Astrocyte of the spinal cord (primary cell): ENCODE results near the gene KY.
"Not testable (repeated sequence)": the region's sequence is repeated elsewhere in the genome, so short reads cannot be mapped to it uniquely, and the experiment has no call there.

ENCODE experiments used
- DNase-seq: peaks from one replicate; pipeline ENCODE4 v3.0.0; 2011; ENCODE audit warnings: low read depth, low spot score
- H3K4me3 ChIP-seq: 2 replicates; pipeline ENCODE4 v1.5.1; 2011; ENCODE audit warnings: low read depth, mild to moderate bottlenecking, low read length, moderate library complexity
- in situ Hi-C: cut with HindIII; loops from 2 replicates; pipeline ENCODE4 v1.10.0; 2017; ENCODE audit warnings: low sequenced_read_pairs
- TF ChIP-seq, protein P1 (sequence below): IDR thresholded peaks from 2 replicates; pipeline ENCODE4 v1.5.1; 2012; ENCODE audit warnings: low read depth, mild to moderate bottlenecking, low read length, inconsistent platforms

KY gene

GRCh38 chr3:134579141-134579665 is 71.6 kb downstream of the KY start:
- no peak for DNase-seq
- TF ChIP-seq, protein P1, sequence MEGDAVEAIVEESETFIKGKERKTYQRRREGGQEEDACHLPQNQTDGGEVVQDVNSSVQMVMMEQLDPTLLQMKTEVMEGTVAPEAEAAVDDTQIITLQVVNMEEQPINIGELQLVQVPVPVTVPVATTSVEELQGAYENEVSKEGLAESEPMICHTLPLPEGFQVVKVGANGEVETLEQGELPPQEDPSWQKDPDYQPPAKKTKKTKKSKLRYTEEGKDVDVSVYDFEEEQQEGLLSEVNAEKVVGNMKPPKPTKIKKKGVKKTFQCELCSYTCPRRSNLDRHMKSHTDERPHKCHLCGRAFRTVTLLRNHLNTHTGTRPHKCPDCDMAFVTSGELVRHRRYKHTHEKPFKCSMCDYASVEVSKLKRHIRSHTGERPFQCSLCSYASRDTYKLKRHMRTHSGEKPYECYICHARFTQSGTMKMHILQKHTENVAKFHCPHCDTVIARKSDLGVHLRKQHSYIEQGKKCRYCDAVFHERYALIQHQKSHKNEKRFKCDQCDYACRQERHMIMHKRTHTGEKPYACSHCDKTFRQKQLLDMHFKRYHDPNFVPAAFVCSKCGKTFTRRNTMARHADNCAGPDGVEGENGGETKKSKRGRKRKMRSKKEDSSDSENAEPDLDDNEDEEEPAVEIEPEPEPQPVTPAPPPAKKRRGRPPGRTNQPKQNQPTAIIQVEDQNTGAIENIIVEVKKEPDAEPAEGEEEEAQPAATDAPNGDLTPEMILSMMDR = no peak
- no peak overlapping the region for H3K4me3 ChIP-seq
- in situ Hi-C loops = no loop called here

- no peak for DNase-seq
- H3K4me3 ChIP-seq = no peak overlapping the region
- TF ChIP-seq, protein P1 = no peak
- in situ Hi-C loops = no loop called here
These were observed 74.0 kb downstream of the KY start for GRCh38 chr3:134576831-134577230.

DNA sequence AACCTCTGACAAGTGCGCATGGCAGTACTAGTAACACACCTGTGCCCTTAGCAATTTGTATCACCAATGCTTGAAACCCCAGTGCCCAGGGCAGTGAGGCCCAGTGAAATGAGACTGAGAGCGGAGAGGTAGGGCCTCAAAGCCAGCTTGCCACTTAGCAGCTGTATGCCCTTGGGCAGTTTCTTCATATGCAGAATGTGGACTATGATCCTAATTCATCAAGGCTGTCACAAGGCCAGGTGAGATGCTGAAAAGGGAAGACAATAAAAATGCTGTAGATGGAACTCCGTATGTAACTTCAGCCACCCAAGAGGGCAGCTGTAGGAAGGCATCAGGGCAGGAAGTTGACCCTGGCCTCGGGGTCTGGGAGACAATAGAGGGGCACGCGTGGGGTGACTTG is 74.4 kb downstream of the KY start:
- DNase-seq = no peak
- H3K4me3 ChIP-seq = no peak overlapping the region
- in situ Hi-C loops = no loop called here
- TF ChIP-seq, protein P1 = no peak

DNA sequence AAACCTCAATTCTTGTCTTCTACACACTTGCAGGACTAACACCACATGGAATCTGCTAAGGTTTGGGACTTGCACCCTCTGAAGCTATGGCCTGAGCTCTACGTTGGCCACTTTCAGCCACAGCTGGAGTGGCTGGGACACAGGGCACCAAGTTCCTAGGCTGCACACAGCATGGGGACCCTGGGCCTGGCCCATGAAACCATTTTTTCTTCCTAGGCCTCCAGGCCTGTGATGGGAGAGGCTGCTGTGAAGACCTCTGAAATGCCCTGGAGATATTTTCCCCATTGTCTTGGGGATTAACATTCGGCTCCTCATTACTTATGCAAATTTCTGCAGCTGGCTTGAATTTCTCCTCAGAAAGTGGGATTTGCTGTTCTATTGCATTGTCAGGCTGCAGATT is 80.9 kb downstream of the KY start:
- H3K4me3 ChIP-seq, in situ Hi-C loops, DNase-seq: not testable (repeated sequence)

- TF ChIP-seq, protein P1 = no peak
- DNase-seq = no peak
- in situ Hi-C loops = no loop called here
These were observed 82.0 kb downstream of the KY start for GRCh38 chr3:134568790-134569189.

GRCh38 chr3:134567605-134568004 is 83.2 kb downstream of the KY start:
- H3K4me3 ChIP-seq = no peak overlapping the region
- TF ChIP-seq, protein P1 = no peak
- DNase-seq = no peak
- in situ Hi-C loops = no loop called here

More at GRCh38 chr3:134568790-134569189, 82.0 kb downstream of the KY start:
- H3K4me3 ChIP-seq = no peak overlapping the region

DNA sequence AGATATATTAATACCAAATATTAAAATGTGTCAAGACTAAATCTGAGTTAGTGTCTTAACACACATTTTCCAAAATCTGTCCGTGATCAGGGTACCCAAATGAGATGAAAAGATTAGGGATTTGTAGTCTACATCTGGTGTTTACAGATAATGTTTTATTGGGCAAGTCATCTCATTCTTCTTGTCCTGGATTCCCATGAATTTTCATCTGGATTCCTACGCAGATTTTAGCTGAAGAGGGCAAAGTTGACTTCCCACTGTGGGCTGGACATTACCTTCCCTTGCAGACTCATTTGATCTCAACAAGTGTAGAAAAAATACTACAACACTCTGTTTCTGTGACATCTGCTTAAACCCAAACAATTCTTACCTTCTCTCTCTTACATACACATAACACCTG is 85.8 kb downstream of the KY start:
- TF ChIP-seq, protein P1 = no peak
- no peak for DNase-seq
- H3K4me3 ChIP-seq = no peak overlapping the region
- in situ Hi-C loops = no loop called here
